Activated CD4-positive, alpha-beta T cell treated with anti-CD3 and anti-CD28 coated beads, Interleukin-10, Interleukin-2, amounts not matched to agents 100 ng/mL and 50 ng/mL, durations not matched to agents 16 hours and 8 hours (primary cell): Measurements from ENCODE around the gene CES2.
"Not testable (repeated sequence)": the region's sequence is repeated elsewhere in the genome, so short reads cannot be mapped to it uniquely, and the experiment has no call there.

Experiments
- DNase-seq: peaks from one replicate; pipeline ENCODE4 v3.0.0-alpha.2; 2020

CES2 gene

DNA sequence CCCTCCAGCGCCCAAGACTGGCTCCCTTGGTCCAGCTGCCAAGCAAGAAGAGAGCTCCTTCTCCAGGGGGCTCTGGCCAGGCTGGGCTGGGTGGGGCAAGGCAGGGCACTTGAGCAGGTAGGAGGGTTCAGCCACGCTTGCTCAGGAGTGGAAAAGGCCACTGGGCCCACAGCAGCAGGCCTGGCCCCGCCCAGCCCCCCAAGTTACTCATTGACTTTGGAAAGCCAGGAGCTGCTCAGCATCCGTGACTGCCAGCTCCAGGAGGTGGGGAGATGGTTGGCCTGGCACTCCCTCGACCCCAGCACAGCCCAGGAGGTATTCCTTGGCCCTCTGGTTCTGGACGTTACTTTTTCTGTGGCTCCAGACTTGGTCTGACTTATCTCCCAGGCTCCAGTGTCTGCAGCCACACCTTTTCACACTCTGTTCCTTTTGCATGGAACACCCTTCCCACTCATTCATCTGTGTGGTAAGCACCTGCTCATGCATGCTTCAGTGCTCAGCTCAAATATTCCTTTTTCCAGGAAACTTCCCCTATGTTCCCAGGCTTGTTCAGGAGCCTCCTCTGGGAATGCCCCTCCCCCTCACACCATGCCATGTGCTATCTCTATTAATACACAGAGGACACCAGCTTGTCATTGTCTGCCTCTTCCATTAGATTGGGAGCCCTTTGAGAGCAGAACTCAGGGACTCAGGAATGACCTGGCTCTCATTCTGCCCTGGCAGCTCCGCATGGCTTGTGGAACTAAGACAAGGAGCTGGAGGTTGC lies 16.3 kb upstream of the CES2 start, which contains the start of gene CDH16:
Gene CDH16, minus strand, starts transcription at position 83 of the 766 bp plus-strand sequence. CDS start 820 bp downstream, outside the sequence.
- no peak for DNase-seq

DNA sequence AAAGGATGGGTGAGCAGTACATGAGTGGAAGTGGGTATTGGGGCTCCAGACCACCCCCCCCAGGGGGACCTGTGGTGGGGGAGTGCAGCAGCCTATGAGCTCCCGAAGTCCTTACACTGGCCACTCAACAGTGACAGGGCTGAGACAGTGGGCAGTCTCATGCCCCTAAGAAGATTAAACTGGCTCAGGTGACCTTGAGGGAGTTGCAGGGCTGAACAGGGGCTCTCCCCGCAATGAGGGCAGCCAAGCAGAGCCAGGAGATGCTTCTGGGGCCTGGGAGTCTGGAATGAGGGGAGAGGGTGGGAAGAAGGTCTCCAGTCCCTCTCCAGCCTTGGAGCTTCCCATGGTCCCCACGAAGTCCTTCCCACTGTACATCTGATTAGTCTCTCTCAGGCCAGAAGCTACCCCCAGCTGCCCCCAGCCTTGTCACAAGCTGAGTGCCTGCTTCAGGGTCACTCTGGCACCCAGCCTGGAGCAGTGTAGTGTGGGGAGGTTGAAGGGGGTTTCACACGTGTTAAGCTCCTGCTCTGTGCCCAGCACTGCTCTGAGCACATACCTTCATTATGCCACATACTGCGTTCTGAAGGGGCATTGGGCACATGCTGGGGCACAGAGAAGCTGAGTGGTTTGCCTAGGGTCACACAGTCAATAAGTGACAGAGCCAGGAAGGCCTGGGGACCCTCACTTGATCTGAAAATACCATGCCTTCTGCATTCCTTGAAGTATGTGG lies 15.6 kb upstream of the CES2 start:
- DNase-seq = no peak

DNA sequence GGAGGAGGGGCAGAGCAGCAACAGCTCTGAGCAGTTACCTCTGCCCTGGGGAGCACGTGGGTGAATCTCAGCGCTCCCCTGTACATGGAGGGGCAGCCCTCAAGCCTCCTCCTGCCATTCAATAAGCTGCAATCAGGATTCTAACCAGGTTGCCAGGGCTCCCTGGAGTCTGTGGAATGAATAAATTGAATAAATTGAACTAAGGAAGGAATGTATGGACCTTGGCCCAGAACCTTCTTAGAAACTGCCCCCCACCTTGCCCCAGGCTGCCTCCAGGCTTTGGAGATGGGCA lies 15.1 kb upstream of the CES2 start:
- no peak for DNase-seq

DNA sequence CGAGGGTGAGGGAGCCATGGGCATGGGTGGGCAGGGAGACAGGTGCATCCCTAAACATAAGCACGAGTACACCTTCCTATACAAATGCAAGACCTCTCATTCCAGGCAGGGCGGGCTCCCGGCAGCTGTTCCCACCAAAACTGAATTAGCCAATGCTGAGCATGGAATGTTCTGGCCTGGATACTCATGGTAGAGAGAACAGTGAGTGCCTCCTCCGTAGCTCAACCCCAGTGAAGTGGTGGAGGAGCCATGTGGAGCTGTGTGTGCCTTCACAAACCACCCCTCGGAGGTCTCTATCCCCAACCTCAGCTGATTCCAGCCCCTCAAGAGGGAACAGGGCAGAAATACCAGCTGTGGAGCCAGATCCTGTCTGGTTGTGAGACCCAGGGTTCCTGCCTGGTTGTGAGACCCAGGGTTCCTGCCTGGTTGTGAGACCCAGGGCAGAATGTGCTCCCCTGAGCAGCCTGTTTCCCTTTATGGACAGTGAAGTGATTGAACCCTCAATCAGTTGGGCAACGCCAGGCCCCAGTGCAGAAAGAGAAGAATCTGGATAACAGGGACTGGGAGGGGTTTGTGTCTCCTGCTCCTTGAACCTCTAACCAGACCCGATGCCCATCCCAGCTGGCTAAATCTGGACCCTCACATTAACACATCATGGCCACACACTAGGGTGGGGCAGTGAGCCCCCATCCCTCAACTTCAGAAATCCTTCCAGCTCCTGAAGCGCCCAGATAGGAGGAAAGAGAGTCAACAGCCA lies 14.2 kb upstream of the CES2 start:
- DNase-seq = no peak

DNA sequence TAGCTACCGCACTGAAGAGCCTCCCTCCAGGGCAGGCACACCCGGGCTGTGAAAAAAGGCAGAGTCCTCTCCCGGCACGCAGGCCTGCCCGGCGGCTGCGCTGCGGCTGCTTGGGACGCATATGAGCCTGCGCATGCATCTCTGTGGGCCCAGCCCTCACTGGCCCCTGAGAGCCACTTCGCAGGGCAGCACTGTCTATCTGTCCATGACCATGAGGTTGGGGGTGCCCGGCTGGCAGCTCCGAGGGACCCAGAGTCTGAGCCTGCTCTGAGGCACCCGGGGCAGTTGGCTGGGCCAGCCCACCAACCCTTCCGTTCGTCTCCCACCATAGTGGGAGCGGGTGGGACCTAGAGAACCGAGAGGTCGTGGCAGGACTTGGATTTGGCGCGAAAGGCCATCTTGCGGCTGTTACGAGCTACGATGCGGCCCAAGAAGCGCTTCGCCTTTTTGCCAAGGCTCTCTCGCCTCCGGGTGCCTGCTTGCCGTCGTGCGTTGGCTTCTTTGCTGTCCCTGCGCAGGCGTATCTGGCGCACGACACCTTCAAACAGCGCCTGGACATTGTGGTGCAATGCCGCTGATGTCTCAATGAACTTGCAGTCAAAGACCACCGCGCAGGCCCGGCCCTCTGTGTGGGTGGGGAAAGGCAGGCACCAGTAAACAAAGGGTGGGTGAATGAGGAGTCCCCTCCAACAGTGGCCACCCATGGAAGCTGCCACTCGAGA lies 13.4 kb upstream of the CES2 start:
- DNase-seq = no peak

DNA sequence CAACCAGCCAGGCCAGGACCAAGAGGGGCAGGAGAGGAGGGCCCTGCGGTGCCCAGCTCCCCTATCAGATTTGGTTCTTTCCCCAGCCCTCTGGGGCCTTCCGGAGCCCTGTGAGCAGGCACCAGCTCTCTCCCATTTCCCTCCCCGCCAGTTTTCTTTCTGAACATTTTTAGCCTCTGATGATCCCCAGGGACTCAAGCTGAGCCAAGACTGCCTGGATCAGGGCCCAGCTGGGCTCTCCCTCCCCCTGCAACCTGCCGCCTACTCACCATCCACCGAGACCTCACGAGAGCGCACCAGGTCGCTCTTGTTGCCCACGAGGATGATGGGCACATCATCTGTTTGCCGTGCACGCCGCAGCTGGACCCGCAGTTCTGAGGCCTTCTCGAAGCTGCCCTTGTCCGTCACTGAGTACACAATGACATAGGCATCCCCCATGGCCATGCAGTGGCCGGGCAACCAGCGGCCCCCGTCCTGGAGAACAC lies 12.0 kb upstream of the CES2 start:
- DNase-seq = no peak

DNA sequence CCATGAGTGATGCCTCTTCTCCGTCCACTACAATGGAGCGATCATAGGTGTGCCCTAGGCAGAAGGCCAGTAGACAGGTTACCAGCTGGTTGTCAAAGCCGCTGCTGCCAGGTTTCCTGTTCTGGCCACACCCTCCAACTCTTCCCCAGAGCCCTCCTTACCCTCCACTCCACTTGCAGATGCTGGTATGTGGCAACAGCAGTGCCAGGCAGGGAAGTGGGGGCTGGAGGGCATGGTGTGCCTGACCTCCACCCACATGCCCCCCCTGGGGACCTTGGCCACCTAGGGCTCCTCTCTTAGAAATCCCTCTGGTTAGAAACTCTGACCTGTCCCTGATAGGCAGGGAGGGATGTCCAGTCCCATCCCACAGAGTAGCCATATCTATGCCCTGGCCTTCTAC lies 11.4 kb upstream of the CES2 start:
- no peak for DNase-seq

DNA sequence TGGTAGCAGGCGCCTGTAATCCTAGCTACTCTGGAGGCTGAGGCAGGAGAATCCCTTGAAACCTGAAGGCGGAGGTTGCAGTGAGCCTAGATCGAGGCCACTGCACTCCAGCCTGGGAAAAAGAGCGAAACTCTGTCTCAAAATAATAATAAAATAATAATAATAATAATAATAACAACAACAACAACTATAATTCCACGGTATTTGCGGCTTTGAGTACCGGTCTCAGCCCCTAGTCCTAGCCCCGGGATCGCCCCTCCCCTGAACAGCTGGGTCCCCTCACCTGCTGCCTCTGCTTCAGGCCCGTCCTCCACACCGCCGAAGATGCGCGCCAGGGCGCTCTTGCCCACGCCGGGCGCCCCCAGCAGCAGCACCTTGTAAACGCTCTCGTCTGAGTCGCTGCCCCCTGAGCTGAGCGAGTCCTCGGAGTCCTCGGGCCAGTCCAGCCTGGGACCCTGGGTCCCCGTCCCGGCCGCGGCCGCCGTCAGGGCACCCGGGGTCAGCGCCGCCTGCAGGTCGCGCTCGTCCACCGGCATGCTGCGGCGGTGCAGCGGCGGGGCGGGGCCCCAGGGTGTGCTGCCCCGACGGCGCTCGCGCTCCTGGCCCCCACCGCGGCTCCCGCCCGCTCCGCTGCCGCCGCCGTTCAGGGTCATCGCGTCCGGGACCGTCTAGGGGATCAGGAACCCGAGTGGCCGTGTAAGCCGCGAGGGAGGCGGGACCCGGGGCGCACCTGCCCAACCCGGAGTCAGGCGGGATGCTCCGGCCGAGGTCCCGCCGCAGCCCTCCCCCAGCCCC lies 10.6 kb upstream of the CES2 start:
- DNase-seq = peak; percentile 45

DNA sequence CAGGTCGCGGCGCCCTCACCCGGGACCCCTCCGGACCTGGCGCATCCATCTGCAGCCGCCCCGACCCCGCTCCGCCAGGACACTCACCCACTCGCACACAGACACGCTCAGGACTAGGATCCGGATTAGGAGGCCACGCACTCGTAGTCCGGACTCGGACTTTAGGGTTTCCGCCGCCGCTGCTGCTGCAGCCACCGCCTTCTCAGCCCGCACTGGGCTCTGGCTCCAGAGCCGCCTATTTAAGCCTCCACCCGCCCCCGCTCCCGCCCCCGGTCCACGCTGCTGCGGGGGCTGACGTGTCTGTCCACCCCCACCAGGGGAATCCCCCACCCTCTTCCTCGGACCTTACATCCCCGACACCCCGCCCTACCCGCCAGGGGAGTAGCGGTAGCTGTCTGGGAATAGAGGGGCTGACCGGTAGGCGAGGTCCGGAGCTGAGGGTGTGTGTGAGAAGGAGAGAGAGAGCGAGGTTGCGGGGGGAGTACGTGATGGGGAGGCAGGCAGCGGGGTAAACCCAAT lies 9.9 kb upstream of the CES2 start, which contains the start of gene RRAD:
Gene RRAD, minus strand, starts transcription at position 214 of the 519 bp plus-strand sequence. CDS start 356 bp downstream, outside the sequence.
- DNase-seq = no peak

DNA sequence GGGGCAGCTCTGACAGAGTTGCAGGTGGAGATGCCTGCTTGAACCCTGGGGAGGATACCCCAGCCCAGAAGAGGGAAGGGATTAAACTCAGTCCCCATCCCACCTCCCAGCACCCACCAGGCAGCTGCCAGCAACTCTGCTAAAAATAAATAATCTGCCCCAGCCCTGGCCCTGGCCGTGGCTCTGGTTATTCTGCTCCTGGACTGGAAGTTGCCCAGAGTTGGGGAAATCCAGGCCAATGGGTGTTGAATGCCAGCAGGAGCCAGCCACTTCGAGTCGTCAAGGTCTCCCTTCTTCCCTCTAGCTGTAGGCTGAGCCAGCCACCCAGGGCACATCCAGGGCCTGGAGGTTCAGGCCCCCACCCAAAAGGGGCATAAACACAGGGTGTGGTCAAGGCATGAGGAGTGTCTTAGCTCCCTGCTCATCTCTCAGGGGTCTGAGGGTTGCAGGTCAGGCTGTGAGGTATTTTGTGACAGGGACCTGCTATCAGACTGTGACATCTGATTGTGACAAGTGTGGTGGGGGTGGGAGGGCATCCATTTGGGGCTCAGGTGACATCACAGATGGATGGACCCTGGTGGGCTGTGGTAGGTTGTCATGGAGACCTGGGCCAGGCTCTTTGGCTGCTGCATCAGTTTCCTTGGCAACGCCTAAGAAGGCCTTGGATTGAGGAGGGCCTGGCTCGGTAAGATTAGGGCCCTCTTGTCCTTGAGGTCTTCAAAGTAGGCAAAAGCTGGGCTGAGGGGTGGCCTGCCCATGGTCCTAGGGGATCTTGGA lies 9.0 kb upstream of the CES2 start:
- DNase-seq = no peak

DNA sequence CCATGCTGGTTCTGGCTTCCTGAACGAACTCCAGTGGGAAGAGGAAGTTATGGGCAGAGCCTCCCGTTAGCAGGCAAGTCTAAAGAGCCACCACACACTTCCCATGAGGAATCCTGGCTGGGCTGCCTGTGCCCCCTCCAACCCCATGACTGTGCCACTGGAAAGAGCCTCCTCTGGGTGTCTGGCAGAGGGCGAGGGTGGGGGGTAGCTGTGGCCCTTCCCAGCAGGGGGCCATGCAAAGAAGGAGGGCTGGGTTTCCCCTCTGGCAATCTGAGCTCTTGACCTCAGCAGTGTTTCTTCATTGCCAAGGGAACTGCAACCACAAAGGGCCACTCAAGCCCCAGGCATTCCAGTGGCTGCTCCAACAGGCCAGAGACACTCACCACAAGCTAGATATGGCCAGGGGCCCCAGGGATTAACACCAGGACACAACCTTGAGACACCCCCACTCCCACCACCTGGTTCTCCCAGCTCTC lies 8.3 kb upstream of the CES2 start:
- no peak for DNase-seq

DNA sequence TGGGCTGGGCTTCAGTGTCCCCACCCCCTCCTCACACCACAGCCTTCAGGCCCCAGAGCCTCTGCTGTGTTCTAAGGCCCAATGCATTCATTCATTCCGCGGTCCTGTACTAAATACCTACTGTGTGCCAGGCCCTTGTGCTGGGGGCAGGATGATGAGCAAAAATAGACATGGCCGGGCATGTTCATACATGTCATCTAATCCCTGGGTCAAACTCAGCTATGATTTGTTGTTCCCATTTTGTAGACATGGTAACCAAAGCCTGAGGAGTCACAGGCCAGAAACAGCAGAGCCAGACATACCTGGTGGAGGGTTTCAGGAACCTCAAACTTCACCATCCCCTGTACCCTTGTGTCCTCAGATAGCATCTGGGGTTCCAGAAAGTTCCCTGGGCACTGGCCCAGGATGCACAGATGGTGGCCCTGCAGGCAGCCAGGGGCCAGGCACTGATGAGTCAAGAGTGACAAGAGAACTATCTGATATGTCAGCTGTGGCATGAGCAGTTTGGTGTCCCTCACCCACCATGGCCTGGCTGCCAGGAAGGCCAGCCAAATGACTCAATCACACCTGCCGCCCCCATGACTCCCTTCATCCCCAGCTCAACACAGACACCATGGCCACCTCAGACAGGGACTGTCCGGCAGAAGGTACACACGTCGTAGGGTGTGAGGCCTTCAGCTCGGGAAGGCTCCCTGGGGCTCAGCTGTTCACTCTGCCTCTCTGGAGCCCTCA lies 7.2 kb upstream of the CES2 start:
- no peak for DNase-seq

DNA sequence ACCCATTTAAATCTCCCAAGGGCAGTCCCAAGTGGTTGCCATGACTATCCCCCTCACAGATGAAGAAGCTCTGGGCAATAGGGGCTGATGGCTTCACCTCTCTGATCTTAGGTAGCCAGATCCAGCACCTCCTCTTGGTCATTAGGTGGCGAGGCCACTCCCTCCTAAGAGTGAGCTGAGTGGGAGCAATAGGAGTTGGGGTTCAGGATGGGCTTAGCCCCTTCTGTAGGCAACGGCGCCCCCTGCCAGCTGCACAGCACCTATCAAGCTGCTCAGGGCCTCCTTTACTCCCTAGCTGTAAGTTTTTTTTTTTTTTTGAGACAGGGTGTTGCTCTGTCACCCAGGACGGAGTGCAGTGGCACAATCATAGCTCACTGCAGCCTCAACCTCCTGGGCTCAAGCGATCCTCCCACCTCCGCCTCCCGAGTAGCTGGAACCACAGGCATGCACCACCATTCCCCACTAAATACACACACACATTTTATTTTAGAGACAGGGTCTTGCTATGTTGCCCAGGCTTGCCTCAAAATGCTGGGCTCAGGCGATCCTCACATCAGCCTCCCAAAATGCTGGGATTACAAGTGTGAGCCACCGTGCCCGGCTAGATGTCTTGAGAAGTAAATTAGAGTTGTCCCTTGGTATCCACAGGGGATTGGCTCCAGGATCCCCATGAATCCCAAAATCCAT lies 6.5 kb upstream of the CES2 start:
- peak; percentile 62 for DNase-seq

DNA sequence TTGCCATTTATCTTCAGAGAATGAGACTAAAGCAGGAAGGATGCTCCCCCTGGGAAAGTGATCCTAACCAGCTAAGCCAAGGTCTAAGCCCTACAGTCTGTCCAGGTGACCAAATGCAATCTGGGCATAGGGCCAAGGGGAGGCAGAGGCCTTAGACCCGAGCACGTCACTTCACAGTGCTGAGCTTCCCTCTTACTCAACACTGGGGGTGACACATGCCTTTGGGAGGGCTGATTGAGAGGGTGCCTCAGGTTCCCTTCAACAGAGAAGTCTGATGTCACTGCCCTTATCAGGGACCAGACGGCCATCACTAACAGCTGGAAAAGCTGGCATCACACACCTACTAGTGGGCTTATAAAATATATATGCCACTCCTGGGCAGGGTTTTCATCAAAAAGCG lies 5.1 kb upstream of the CES2 start:
- DNase-seq = no peak

DNA sequence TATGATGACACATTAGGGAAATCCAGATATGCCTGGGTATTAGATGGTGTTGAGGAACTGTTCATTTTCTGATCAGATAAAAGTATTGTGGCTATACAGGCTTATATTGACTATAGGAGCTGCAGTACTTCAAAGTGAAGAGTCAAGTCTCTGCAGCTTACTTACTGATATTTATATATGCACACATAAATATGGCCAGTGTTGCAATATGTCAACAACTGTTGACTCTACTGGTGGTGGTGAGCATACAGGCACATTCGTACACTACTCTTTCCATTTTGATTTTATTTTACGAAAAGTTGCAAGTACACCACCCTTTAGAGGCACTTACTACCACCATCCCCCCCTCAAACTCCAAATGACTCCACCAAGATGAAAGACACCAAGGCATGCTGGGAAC lies 3.7 kb upstream of the CES2 start:
- DNase-seq = no peak

DNA sequence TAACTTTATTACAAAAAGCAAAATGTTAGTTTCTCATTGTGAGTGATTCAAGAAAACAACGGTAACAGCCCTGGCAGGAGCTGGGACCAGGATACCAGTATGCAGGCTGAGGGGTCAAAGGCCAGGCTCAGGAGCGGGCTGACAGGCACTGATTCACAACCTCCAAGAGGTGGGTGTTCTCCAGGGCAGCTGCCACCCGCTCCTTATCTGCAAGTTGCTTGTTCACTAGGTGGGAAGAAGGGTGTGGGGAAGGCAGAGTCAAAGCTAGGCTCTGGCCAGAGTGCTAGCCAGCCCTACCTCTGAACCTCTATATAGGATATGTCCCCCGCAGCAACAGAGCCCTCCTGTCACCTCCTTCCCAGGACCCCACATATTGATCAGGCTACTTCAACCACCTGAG lies 3.2 kb upstream of the CES2 start:
- no peak for DNase-seq

DNA sequence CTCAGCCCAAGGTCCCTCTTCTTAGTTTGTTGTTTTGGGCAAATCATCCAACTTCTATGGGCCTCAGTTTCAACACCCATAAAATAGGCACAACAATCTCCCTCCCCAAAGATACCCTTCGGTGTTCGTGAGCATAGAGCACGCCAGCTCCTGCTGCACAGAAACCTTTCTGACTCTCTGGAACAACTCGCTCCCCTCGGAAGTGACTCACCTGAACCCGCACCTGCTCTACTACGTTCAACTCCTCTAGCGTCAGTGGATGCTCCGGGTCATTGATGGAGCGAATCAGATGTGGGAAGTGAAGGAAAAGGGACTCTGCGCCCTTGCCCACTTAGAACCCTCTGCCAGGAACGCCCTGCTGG lies 1.6 kb upstream of the CES2 start:
- peak; percentile 43 for DNase-seq

DNA sequence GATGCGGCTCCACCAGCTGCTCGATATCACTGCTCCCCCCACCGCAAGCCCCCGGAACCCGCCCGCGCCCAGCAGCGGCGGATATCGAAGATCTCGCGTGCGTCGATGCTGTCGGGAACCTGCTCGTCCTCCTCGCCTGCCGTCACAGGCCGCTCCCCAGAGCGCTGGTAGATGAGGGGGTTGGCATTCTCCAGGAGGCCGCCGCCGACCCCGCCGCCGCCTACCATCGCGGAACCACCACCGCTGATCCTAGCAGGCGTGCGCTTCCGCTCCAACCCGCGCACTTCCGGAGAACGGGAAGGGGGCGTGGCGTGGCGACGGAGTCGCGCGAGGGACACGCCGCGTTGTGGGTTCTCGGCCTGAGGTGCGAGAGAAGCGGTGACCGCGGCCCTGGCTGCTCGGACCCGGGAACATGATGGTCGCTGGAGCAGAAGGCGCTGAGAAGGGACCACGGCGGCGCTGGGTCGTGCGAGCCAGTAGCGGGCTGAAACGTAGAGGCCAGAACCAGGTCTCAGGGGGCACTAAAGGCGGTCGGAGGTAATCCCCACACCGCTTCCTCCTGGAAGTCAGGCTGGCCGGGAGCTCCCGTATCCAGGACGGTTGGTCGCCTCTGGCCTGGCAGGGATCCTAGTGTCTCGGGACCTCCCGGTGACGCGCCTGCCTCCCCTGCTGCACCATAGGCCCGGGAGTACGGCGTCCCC lies 1.0 kb upstream of the CES2 start, which contains the start of gene CIAO2B:
Gene CIAO2B, minus strand, starts transcription at position 265 of the 701 bp plus-strand sequence. Its CDS starts 38 bp downstream, at position 227.
- DNase-seq = peak; percentile 93

DNA sequence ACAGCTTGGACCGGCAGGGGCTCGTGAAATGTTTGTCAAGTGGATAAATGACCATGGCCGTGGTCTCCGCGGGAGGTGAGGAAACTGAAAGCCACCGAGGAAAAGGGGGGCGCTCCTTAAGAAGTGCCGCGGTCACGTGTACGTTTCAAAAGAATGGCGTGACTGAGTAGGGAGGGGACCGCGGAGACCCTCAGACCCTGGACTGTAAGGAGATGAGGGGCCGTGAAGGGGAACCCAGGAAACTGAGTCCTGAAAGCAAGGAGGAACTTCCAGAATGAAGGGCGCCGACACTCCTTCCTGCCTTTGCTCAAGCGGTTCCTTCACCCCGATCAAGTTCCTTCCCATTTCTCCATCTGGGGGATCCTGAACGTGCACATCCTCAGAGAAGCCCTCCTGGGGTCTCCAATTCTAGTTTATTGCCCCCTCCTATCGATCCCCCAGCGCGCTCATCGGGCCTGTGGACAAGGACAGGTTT lies 440 bp upstream of the CES2 start:
- DNase-seq = not testable (repeated sequence)
